ENCODE results near the gene G3BP1.
"Not testable (repeated sequence)": the region's sequence is repeated elsewhere in the genome, so short reads cannot be mapped to it uniquely, and the experiment has no call there.

Gene G3BP1

DNA sequence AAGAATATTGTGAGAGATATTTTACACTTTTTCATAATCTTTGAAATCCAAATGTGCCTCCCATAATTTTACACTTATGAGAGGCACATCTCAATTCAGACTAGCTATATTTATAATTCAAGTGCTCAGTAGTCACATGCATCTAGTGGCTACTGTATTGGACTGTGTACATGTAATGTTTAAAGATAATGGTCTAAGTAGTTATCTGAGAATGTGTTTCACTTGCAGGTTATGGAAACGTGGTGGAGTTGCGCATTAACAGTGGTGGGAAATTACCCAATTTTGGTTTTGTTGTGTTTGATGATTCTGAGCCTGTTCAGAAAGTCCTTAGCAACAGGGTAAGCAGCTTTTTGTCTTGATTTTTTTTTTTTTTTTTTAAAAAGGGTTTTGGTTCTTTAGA, 28.8 kb downstream of the G3BP1 start:
- DNase-seq: no peak

DNA sequence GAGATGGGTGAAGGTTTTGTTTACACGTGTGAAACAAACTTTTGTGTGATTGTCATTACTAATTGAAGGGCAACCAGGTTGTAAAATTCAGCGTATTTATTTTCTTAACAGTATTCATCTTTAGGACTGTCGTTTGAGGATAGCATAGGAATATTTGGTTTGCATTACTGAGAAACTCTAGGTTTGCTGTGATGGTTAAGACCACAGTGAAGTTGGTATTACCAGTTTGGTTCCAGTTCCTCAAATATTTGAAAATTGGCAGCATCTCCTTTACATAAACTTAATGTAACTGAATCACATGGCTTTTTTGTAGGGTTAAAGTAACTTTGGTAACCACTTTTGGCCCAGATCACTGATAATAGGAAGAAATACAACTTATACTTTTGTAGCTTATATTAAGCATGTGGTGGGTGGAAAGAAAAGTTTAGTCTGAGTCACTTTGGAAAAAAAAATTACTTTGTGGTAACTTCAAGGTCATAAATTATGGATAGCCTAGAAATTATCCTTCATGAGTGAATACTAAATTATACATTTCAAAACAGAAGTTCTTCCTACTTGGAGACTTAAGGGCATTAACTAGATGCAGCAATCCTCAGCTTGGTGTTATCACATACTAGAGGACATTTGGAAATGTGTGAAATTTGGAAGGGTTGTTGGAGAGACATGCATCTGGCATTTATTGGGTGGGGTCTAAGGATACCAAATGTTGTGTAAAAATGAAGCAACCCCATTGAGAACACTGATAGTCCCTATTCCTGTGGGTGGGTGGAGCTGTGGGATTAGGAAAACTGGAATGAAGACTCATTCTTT, 33.9 kb downstream of the G3BP1 start:
- no peak for DNase-seq

DNA sequence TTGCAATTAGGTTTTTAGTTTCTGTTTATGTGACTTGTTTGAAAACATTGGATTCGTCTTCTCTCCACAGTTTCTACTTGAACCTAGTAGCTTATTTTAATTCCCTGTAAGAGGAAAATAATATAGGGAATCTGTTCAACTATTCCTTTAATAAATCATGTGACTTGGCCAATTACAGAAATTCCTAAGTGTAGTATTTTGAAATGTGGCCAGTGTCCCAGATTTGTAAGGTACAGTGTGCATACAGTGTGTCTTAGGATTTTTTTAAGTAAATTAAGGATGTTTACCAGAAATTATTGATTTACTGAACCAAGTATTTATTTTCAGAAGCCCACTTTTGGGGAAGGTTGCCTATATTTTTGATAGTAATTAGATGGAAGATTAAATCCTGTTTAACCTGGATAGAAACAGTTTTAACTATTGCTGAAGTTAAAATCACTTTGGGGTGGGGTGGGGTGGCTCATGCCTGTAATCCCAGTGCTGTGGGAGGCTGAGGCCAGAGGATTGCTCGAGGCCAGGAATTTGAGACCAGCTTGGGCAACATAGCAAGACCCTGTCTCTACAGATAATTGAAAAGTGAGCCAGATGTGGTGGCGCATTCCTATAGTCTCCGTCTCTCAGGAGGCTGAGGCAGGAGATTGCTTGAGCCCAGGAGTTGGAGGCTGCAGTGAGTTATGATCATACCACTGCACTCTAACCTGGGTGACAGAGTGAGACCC, 36.9 kb downstream of the G3BP1 start:
- no peak for DNase-seq

DNA sequence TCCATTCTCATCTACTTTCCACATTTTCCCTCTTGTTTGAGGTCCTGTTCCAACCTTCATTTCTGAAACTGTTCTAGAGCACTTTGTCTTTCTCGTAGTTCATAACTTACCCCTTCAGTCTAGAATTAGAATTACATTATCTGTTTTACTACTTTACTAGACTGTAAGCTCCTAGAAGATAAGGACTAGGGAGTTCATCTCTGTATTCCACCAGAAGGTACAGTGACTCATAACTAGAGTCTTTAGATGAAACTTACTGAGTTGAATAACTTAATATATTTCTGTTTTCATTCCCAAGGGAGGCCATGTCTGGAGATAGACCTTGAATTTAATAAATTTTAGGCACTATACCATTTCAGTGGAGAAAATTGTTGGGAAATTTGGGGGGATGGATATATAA, 38.7 kb downstream of the G3BP1 start:
- DNase-seq: no peak

DNA sequence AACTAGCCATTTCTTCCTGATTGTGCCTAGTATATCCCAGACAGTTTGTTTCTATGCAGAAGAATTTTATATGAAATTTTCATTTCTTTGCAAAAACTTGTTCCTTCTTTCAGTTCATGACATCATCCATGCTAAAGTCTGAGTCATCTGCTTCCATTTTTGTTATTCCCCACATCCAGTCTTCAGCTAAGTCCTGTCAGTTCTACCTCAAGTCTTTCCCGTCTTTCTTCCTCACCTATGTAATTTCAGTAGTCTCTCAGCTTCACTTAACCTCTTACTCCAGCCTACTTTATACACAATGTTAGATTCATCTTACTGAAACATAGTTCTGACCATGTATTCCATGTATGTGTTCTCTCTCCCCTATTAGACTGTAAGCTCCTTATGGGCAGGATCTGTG, 39.1 kb downstream of the G3BP1 start:
- no peak for DNase-seq

DNA sequence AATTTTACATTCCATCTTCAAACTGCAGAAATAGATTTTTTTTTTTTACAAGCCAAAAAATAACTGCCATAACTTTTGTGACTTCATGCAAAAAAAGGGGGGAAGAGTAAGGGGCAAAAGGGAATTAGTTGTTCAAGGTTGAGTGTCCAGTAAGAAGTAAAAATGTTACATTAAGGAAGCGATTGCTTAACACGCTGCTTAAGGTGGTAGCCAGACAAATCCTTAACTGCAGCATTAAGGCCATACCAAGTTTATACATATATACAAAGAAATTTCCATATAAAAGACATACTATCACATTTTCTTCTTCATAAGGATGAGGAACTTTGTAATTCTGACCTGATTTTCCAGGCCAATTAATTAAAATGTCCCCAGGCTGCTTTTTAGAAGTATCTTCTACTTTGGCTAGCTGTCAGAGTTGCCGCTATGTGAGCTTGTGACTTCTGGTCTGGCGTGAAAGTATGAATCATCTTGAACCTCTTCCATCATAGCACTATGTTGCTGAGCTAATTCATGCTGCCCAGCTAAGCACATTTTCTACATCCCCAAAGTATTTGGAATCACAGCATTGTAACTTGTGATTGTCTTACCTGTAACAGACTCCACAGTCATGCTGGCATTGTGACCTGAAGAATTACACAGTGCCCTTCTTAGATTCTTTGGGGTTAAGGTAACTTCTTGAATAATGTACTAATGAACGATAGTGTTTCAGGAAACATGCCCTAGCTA, 40.0 kb downstream of the G3BP1 start:
- no peak for DNase-seq

DNA sequence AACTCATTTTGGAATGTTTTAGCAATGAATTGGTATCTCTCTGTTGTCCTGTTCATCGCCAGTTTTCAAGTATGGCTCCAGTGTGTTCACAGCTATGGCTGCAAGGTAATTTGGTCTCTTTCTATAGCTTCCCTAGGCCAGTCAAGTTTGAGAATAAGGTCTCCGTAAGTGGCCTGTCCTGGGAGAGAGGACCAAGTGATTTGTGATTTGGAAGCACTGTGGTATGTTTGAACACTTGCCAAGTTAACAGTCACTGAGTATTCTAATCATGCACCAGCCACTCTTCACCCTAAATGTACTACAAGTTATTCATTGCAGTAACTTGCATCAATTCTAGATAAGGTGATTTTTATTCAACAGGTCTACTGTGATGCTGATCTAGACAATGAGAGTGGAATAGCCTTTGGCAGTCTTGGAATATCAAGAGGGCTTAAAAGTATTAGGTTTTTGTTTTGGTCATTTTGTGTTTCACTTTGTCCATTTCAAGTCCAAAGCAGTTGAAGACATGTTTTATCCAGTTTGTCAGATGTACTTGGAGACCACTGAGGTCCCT, 41.1 kb downstream of the G3BP1 start:
- no peak for DNase-seq

DNA sequence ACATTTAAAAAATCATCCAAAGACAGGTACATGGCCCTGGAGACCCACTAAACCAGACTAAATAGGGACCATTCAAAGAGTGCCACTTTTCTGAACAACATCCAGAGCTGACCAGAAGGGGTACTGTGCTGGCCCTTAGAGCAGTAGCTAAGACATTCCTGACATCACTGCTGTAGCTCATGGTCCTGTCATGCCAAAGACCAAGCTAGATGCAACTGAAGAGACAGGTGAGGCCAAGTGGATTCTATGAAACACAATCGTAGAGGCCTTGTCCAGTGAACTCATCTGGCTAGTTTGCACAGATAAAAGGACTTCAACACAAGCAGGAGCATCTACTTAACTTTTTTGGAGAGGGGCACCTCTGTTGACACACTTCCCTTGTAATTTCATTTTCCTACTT, 43.3 kb downstream of the G3BP1 start:
- DNase-seq: no peak

DNA sequence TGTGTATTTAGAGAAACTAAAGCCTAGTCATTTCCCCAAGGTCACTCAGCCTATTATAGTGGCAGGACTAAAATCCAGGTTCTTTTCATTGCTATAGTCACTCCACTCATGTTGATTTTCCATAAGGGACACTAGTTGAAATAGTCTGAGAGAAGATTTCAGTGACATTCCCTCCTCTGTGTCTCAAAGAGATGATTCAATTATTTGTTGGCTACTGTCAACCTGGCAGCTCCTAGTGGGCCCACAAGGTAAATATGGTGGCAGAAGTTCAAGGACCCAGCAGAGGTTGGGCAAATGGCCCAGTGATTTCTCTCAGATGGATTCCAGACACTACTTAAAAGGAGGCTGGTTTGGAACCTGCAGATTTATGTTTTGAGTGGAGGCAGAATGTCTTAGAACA, 48.1 kb downstream of the G3BP1 start:
- no peak for DNase-seq

DNA sequence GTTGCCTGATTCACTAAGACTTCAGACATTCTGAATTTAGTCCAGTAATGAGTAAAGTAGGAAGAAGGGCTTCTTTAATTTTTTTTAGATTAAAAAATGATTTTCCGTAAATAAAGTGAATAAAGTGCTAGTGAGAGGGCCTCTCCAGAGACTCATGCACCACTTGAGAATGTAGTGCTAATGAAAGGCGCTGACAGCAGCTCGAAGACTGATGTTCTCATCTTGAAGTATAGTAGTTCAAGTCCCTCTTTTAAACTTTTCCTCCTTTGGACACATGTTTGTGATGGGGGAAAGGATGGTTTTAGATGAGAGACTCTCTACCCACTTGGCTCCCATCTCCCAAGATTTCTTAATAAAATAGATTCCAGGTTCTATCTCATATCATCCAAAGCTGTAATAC, 48.5 kb downstream of the G3BP1 start:
- no peak for DNase-seq

DNA sequence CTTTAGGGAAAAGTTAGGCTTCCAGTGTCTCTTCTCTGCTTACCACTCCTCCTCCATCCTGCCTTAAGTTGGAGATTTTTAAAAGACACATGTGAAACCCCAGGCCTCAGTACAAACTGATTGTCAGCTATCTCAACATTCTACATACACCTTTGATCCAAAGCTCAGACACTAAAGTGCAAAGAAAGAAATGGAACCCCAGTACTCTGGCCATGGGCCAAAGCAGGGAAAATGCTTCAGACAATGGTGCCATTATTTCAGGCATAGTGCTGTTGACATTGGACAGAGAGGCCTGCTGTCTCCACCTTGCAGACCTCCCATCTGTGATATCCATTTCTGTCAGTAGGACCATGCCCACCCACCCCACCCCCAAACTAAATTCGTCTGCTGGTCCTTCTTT, 49.1 kb downstream of the G3BP1 start:
- DNase-seq: no peak

DNA sequence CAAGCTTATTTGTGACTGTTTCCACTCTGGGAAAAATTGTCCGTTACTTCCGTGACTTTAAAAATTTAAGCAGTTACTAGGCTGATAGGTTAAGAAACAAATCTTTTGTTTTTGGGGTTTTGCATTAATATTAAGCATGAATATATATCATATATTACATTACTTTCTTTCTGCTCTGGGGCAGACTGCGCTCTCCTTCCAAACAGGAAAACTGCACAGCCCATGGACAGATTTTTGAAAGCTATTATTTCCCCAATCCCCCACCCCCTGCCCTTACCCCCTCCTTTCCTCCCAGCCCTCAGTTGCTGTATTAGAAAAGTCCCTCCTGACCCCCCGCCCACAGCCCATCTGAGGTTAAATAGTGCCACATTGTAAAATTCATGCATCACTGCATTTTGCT, 50.4 kb downstream of the G3BP1 start:
- no peak for DNase-seq

DNA sequence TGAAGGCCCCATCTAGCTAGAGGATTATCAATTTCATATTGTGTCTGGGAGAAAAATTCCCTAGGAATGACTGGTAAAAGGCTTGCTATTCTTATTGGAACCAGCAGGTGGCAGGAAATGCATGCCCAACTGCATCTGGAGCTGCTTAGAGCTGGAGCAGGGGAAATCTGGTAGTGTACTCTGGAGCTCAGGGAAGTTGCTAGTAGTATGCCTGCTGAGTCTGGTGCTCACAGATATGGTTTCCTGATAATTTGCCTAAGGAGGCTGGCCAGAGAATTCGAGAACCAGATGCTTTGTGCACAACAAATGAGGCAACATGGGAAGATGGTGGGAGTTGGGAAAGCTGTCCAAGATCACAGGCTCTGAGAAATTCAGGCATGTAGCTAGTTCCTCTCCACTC, 53.7 kb downstream of the G3BP1 start:
- peak; percentile 84 for DNase-seq

DNA sequence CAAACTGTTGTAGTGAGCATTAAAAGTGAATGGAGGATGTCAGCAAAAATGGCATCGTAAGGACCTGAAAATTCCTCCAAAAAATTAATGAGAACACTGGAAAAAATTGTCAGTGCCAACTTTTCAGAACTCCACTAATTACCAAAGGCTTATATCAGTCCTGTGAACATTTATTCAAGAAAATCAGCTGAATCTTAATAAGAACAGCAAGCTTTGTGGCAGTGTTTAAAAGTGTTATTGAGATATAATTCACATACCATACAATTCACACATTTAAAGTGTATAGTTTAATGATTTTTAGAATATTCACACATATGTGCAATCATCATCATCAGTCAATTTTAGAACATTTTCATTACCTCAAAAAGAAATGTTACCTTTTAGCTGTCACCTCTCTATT, 57.6 kb downstream of the G3BP1 start:
- DNase-seq: no peak

DNA sequence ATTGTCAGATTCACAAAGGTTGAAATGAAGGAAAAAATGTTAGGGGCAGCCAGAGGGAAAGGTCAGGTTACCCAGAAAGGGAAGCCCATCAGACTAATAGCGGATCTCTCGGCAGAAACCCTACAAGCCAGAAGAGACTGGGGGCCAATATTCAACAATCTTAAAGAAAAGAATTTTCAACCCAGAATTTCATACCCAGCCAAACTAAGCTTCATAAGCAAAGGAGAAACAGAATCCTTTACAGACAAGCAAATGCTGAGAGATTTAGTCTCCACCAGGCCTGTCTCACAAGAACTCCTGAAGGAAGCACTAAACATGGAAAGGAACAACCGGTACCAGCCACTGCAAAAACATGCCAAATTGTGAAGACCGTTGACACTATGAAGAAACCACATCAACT, 61.1 kb downstream of the G3BP1 start:
- not testable (repeated sequence) for DNase-seq

DNA sequence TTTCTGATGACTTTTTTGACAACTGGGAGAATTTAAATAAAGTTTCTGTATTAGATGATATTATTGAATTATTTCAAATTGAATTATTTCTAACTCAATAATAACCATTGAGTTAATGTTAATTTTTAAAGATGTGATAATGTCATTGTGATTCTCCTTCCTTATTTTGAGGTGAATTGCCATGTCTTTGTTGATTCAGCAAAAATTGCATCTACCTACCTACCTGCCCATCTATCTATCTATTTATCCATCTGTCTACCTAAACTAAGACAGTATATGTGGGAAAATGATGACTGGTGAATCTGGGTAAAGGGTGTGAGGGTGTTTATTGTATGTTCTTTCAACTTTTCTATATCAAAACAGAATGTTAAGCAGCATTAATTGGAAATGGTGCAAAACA, 75.0 kb downstream of the G3BP1 start:
- no peak for DNase-seq

DNA sequence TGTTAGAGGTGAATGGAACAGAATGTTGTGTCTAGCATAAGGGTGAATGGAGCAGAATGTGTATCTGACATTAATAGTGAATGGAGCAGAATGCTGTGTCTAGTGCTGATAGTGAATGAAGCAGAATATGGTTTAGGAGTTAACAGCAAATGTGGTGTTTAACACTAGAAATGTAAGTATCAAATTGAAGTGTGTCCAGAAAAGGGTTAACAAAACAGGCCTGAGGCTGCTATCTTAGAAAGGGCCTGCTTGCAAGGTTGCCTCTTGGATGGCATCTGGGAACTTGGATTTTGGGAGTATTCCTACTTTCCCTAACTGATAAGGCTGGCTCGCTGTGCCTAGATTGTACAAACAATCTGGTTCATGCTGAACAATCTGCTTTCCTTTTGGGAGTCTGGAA, 76.1 kb downstream of the G3BP1 start:
- no peak for DNase-seq

DNA sequence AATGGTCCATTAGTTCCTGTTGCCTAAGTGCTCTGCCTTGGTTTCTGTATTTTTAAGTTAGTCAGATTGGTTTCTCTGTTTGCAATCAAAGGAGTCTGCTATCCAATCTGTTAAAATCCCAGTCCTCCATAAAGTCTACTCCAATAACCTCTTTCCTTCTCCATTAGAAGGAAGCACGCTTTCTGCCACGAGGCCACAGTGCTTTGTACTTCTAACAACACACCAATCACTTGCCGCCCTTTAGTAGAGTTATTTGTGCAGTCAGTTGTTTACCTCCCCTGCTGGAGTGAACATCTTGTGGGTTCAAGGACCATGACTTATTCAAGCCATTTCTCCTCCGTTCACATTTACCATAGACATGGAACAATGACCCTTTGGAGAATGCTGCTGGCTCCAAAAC, 83.9 kb downstream of the G3BP1 start:
- DNase-seq: no peak

DNA sequence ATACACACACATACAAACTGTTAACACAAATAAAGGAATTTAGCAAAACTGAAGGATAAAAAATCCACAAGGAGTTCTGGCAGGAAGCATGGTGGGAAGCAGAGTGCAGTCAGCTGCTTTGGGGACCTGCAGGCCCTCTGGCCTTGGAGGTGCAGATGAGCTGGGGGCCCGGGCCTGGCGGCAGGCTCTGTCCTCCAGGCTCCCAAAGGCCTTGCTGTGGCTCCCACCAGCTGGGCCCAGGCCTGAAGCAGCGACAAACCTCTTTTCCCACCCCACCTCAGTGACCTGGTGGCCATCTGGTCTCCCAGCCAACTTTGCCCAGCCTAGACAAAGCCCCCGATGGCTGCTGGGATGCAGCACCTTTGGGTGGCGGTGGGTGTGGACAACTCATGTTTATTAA, 85.1 kb downstream of the G3BP1 start:
- no peak for DNase-seq

DNA sequence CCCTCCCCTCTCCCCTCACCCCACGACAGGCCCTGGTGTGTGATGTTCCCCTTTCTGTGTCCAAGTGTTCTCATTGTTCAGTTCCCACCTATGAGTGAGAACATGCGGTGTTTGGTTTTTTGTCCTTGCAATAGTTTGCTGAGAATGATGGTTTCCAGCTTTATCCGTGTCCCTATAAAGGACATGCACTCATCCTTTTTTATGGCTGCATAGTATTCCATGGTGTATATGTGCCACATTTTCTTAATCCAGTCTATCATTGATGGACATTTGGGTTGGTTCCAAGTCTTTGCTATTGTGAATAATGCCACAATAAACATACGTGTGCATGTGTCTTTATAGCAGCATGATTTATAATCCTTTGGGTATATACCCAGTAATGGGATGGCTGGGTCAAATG, 89.1 kb downstream of the G3BP1 start:
- not testable (repeated sequence) for DNase-seq
